IMR-90 (cell line): ENCODE data around the gene TAL2. TPM values are rescaled to one million over a fixed set of nuclear protein-coding genes. Genes with fewer than 3 reads are reported as not detected.

Experiments
- ATAC-seq: fragments of 200-7000 bp; cut with Tn5 transposase; 2 replicates; pipeline ENCODE4 v1.9.1; 2020; ENCODE audit warnings: low read depth, mild to moderate bottlenecking, moderate library complexity
- BruUV-seq: library from RNA; stranded (reverse); fragments of 400-500 nt; replicated peaks from 2 replicates; lab custom pipeline; 2021; lab: Mats Ljungman, UMichigan
- CTCF ChIA-PET: fragments of 300-600 bp; formaldehyde crosslinking; extraction: SDS; loops from one replicate; lab custom pipeline; 2021; ENCODE audit warnings: antibody characterized with exemption; lab: Yijun Ruan, JAX
- POLR2A ChIA-PET: fragments of 300-600 bp; sonication (Branson Sonifier 250); formaldehyde crosslinking; loops from one replicate; lab custom pipeline; 2022; ENCODE audit warnings: antibody characterized with exemption; ENCODE audit not compliant: unreplicated experiment; lab: Charles Lee
- DNase-seq: peaks from one replicate; pipeline ENCODE4 v3.0.0; 2013
- H2AFZ ChIP-seq: replicated peaks from 2 replicates; pipeline ENCODE3; 2013; ENCODE audit warnings: low read length, mild to moderate bottlenecking; ENCODE audit not compliant: poor library complexity
- H2AK5ac ChIP-seq: 2 replicates; pipeline ENCODE4 v1.6.1; 2013; ENCODE audit warnings: low read depth, low read length, inconsistent platforms
- H2AK9ac ChIP-seq: replicated peaks from 2 replicates; pipeline ENCODE3; 2013; ENCODE audit warnings: mild to moderate bottlenecking, low read depth, low read length, moderate library complexity; ENCODE audit not compliant: poor library complexity
- H2BK120ac ChIP-seq: 2 replicates; pipeline ENCODE4 v1.6.1; 2013; ENCODE audit warnings: low read depth, low read length, inconsistent platforms
- H2BK15ac ChIP-seq: 3 replicates; pipeline ENCODE4 v1.6.1; 2013; ENCODE audit warnings: low read depth, low read length, inconsistent platforms
- H2BK20ac ChIP-seq: 2 replicates; pipeline ENCODE4 v1.6.1; 2013; ENCODE audit warnings: low read depth, mild to moderate bottlenecking, inconsistent platforms, low read length, moderate library complexity
- H2BK5ac ChIP-seq: 2 replicates; pipeline ENCODE4 v1.6.1; 2013; ENCODE audit warnings: mild to moderate bottlenecking, low read depth, low read length, inconsistent platforms; ENCODE audit not compliant: poor library complexity, severe bottlenecking
- H3K14ac ChIP-seq: replicated peaks from 2 replicates; pipeline ENCODE4 v1.6.1; 2013; ENCODE audit warnings: low read depth, low read length, inconsistent platforms
- H3K18ac ChIP-seq: 2 replicates; pipeline ENCODE4 v1.6.1; 2013; ENCODE audit warnings: low read depth, low read length, control low read depth
- H3K23ac ChIP-seq: 2 replicates; pipeline ENCODE4 v1.6.1; 2013; ENCODE audit warnings: low read depth, low read length, inconsistent platforms
- H3K27ac ChIP-seq: 2 replicates; pipeline ENCODE4 v1.5.1; 2013; ENCODE audit warnings: mild to moderate bottlenecking, control low read depth, low read length; ENCODE audit not compliant: insufficient read depth
- H3K27me3 ChIP-seq: 2 replicates; pipeline ENCODE4 v1.6.1; 2013; ENCODE audit warnings: low read length; ENCODE audit not compliant: control insufficient read depth, insufficient read depth
- H3K36me3 ChIP-seq: 2 replicates; pipeline ENCODE4 v1.6.1; 2013; ENCODE audit warnings: low read length, mixed read lengths; ENCODE audit not compliant: control insufficient read depth, insufficient read depth
- H3K4ac ChIP-seq: 2 replicates; pipeline ENCODE4 v1.6.1; 2013; ENCODE audit warnings: low read depth, low read length, inconsistent platforms
- H3K4me1 ChIP-seq: 2 replicates; pipeline ENCODE4 v1.6.1; 2013; ENCODE audit warnings: low read length, mixed read lengths; ENCODE audit not compliant: control insufficient read depth, insufficient read depth
- H3K4me2 ChIP-seq: 2 replicates; pipeline ENCODE4 v1.6.1; 2013; ENCODE audit warnings: low read depth, mild to moderate bottlenecking, control low read depth, low read length, moderate library complexity
- H3K4me3 ChIP-seq: 2 replicates; pipeline ENCODE4 v1.5.1; 2013; ENCODE audit warnings: low read depth, mild to moderate bottlenecking, control low read depth, low read length, moderate library complexity; ENCODE audit not compliant: insufficient read depth
- H3K56ac ChIP-seq: 2 replicates; pipeline ENCODE4 v1.6.1; 2013; ENCODE audit warnings: low read length, inconsistent platforms; ENCODE audit not compliant: insufficient read depth; ENCODE audit errors: extremely low read depth
- H3K79me1 ChIP-seq, 2 experiments: 2 replicates each; pipeline ENCODE4 v1.6.1; 2013; ENCODE audit warnings: low read length in 2 of 2, inconsistent platforms in 1 of 2, low read depth in 1 of 2
- H3K9ac ChIP-seq: 2 replicates; pipeline ENCODE4 v1.6.1; 2013; ENCODE audit warnings: low read depth, low read length, control low read depth
- H3K9me1 ChIP-seq: 2 replicates; pipeline ENCODE4 v1.6.1; 2013; ENCODE audit warnings: low read length, inconsistent platforms; ENCODE audit not compliant: insufficient read depth
- H3K9me3 ChIP-seq: 2 replicates; pipeline ENCODE4 v1.6.1; 2013; ENCODE audit warnings: low read length; ENCODE audit not compliant: control insufficient read depth, insufficient read depth
- H4K20me1 ChIP-seq: 2 replicates; pipeline ENCODE4 v1.6.1; 2013; ENCODE audit warnings: low read length, inconsistent platforms; ENCODE audit not compliant: insufficient read depth
- H4K5ac ChIP-seq: 2 replicates; pipeline ENCODE4 v1.6.1; 2013; ENCODE audit warnings: mild to moderate bottlenecking, low read depth, low read length, control low read depth
- H4K8ac ChIP-seq, 2 experiments: 2 replicates each; pipeline ENCODE4 v1.6.1; 2013; ENCODE audit warnings: low read depth in 2 of 2, low read length in 2 of 2, control low read depth in 1 of 2, inconsistent platforms in 1 of 2
- H4K91ac ChIP-seq: 2 replicates; pipeline ENCODE4 v1.6.1; 2013; ENCODE audit warnings: low read depth, low read length, inconsistent platforms; ENCODE audit not compliant: insufficient read depth
- FOS ChIP-seq: fragments of 150-350 bp; IDR thresholded peaks from 2 replicates; pipeline ENCODE4 v1.6.1; 2016; ENCODE audit warnings: low read depth, low read length
- NFE2L2 ChIP-seq: fragments of 150-350 bp; IDR thresholded peaks from 2 replicates; pipeline ENCODE4 v1.6.1; 2016; ENCODE audit warnings: low read depth, mild to moderate bottlenecking, low read length
- RCOR1 ChIP-seq: IDR thresholded peaks from 2 replicates; pipeline ENCODE4 v1.6.1; 2012; ENCODE audit warnings: mild to moderate bottlenecking, low read length, improper control_type of control experiment; ENCODE audit not compliant: insufficient replicate concordance
- WGBS, 2 experiments: methylation state at CpG; one replicate each; pipeline versions ENCODE4 v1.1.5 to v1.1.7; 2013; ENCODE audit warnings: missing lambda C conversion rate in 2 of 2; ENCODE audit not compliant: insufficient read length in 1 of 2; ENCODE audit errors: extremely low coverage in 2 of 2; 5-methylcytosine and 5-hydroxymethylcytosine counted together
- dilution Hi-C: fragments of 300-500 bp; cut with HindIII; formaldehyde crosslinking; loops from one replicate; pipeline ENCODE4 v1.14.3; 2018; ENCODE audit warnings: low sequenced_read_pairs; ENCODE audit not compliant: unreplicated experiment
- in situ Hi-C: fragments of 300-500 bp; cut with MboI; formaldehyde crosslinking; loops from 3 replicates; pipeline ENCODE4 v1.14.3; 2019; ENCODE audit warnings: low sequenced_read_pairs, inconsistent platforms, mixed read lengths
- intact Hi-C: fragments of 100-400 bp; cut with micrococcal nuclease; formaldehyde crosslinking; loops from 2 replicates; pipeline ENCODE4 v1.10.0; 2022
- polyA plus RNA-seq, 3 experiments: library from polyadenylated mRNA; depleted of rRNA; stranded (reverse); fragments of >200 nt; gene quantifications; 2 replicates each; pipeline ENCODE4 v1.2.3, GENCODE V29; 2012; ENCODE audit warnings: low replicate concordance in 1 of 3
- total RNA-seq: library from RNA; depleted of rRNA; stranded (reverse); fragments of >200 nt; gene quantifications from 2 replicates; pipeline ENCODE4 v1.2.3, GENCODE V29; 2012
- TF ChIP-seq, protein P1 (sequence below): conservative IDR thresholded peaks from 2 replicates; pipeline ENCODE4 v1.5.1; 2012; ENCODE audit warnings: mild to moderate bottlenecking, low read depth, low read length, improper control_type of control experiment

Gene TAL2
- total and polyA plus RNA-seq, 2 of the 4 experiments (the other 2 are of a cell fraction) = 0.26 TPM; not detected in 1

DNA sequence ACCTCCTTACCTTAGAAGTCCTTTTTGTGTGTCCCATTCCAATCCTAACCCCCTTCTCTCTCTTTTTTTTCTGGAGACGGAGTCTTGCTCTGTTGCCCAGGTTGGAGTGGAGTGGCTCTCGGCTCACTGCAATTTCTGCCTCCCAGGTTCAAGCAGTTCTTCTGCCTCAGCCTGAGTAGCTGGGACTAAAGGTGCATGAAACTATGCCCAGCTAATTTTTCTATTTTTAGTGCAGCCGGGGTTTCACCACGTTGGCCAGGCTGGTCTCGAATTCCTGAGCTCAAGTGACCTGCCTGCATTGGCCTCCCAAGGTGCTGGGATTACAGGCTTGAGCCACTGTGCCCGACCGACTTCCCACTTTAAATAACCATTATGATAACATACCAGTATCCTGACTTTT, 49.6 kb downstream of the TAL2 start:
- Histone ChIP-seq H3K4me2 (no peak overlapping the region), H3K36me3 (no peaks in the 10 kb centered on the region), H3K18ac (no peak overlapping the region), H3K27ac (no peak overlapping the region), H3K14ac (no peak overlapping the region), H3K4me1 (no peaks in the 10 kb centered on the region), H4K5ac (no peak overlapping the region), H3K9me3 (no peaks in the 10 kb centered on the region), H3K79me1 (no peaks in the 10 kb centered on the region), H3K27me3 (no peaks in the 10 kb centered on the region), H2AK9ac (no peak overlapping the region), H3K23ac (no peak overlapping the region), H2AK5ac (no peak overlapping the region), H4K8ac (no peak overlapping the region), H2AFZ (no peak overlapping the region), H2BK15ac (no peak overlapping the region), H2BK5ac (no peak overlapping the region), H4K20me1 (no peaks in the 10 kb centered on the region), H2BK120ac (no peak overlapping the region), H2BK20ac (no peak overlapping the region), H4K91ac (no peak overlapping the region), H3K4ac (no peak overlapping the region), H3K56ac (no peak overlapping the region), H3K4me3 (no peak overlapping the region), H3K9me1 (0 out of 2 replicates have a peak, but pooled peaks cover 3% of the 10 kb centered on the region), H3K9ac (no peak overlapping the region)
- in situ Hi-C loops (no loop called here), intact Hi-C loops (no loop called here), dilution Hi-C loops (no loop called here)
- WGBS, 2 experiments = no CpG with 5 or more reads among the region's 7 CpGs
- ATAC-seq = no peak
- no peak for DNase-seq
- CTCF ChIA-PET = no interaction called here
- BruUV-seq = no TSS peak
- TF ChIP-seq FOS (no peak), RCOR1 (no peak), NFE2L2 (no peak)
- TF ChIP-seq, protein P1, sequence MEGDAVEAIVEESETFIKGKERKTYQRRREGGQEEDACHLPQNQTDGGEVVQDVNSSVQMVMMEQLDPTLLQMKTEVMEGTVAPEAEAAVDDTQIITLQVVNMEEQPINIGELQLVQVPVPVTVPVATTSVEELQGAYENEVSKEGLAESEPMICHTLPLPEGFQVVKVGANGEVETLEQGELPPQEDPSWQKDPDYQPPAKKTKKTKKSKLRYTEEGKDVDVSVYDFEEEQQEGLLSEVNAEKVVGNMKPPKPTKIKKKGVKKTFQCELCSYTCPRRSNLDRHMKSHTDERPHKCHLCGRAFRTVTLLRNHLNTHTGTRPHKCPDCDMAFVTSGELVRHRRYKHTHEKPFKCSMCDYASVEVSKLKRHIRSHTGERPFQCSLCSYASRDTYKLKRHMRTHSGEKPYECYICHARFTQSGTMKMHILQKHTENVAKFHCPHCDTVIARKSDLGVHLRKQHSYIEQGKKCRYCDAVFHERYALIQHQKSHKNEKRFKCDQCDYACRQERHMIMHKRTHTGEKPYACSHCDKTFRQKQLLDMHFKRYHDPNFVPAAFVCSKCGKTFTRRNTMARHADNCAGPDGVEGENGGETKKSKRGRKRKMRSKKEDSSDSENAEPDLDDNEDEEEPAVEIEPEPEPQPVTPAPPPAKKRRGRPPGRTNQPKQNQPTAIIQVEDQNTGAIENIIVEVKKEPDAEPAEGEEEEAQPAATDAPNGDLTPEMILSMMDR = no peak
- POLR2A ChIA-PET = no interaction called here
